GM12878 (cell line): Measurements from ENCODE around the gene PPIF. TPM values are rescaled to one million over a fixed set of nuclear protein-coding genes. Genes with fewer than 3 reads are reported as not detected.

Source experiments
- ATAC-seq: fragments of 200-7000 bp; cut with Tn5 transposase; 3 replicates; pipeline ENCODE4 v1.9.1; 2020; ENCODE audit warnings: mild to moderate bottlenecking, moderate library complexity
- BruUV-seq: library from RNA; stranded (reverse); fragments of 400-500 nt; replicated peaks from 2 replicates; lab custom pipeline; 2021; lab: Mats Ljungman, UMichigan
- CTCF ChIA-PET: fragments of 300-600 bp; sonication (Branson Sonifier 250); formaldehyde crosslinking; extraction: SDS; loops from one replicate; lab custom pipeline; 2021; ENCODE audit warnings: inconsistent platforms; lab: Yijun Ruan, JAX
- POLR2A ChIA-PET: fragments of 350-600 bp; formaldehyde crosslinking; extraction: SDS; loops from one replicate; lab custom pipeline; 2021; ENCODE audit warnings: inconsistent platforms; lab: Charles Lee
- RAD21 ChIA-PET: fragments of 300-600 bp; sonication (Branson Sonifier 250); formaldehyde crosslinking; loops from one replicate; lab custom pipeline; 2023; ENCODE audit warnings: antibody characterized with exemption; ENCODE audit not compliant: unreplicated experiment; lab: Charles Lee
- SMC1A ChIA-PET: fragments of 300-600 bp; sonication (Branson Sonifier 250); formaldehyde crosslinking; loops from one replicate; lab custom pipeline; 2023; ENCODE audit not compliant: unreplicated experiment, uncharacterized antibody; lab: Charles Lee
- DNase-seq: peaks from one replicate; pipeline ENCODE4 v3.0.0-alpha.2; 2011; ENCODE audit warnings: low read depth, low spot score
- FAIRE-seq: peaks from 3 replicates; lab custom pipeline; 2011; peaks lifted over from hg19 to GRCh38; lab: Jason Lieb, UNC
- H2AFZ ChIP-seq: 2 replicates; pipeline ENCODE4 v1.6.0; 2011; ENCODE audit warnings: low read depth, low read length, control low read depth; ENCODE audit not compliant: control insufficient read depth
- H3K27ac ChIP-seq: 2 replicates; pipeline ENCODE4 v1.5.1; 2011; ENCODE audit warnings: control low read depth; ENCODE audit not compliant: control insufficient read depth, insufficient read depth
- H3K27me3 ChIP-seq, 2 experiments: replicated peaks in 1 of 2; 2 replicates each; pipeline versions ENCODE4 v1.6.0 to v1.6.1; 2011; ENCODE audit warnings: low read length in 1 of 2; ENCODE audit not compliant: control insufficient read depth in 2 of 2, insufficient read depth in 2 of 2
- H3K36me3 ChIP-seq, 2 experiments: 2 replicates each; pipeline ENCODE4 v1.5.1; 2011; ENCODE audit warnings: low read length in 1 of 2; ENCODE audit not compliant: control insufficient read depth in 2 of 2, insufficient read depth in 2 of 2
- H3K4me1 ChIP-seq: 2 replicates; pipeline ENCODE4 v1.6.1; 2011; ENCODE audit warnings: mild to moderate bottlenecking, low read length, moderate library complexity, mixed read lengths; ENCODE audit not compliant: control insufficient read depth, insufficient read depth
- H3K4me2 ChIP-seq: 2 replicates; pipeline ENCODE4 v1.6.0; 2011; ENCODE audit warnings: control low read depth; ENCODE audit not compliant: control insufficient read depth, insufficient read depth
- H3K4me3 ChIP-seq: fragments of 200-600 bp; sonication (generic); 2 replicates; pipeline ENCODE4 v1.5.1; 2016
- H3K79me2 ChIP-seq: 2 replicates; pipeline ENCODE4 v1.6.0; 2011; ENCODE audit warnings: low read length; ENCODE audit not compliant: control insufficient read depth, insufficient read depth
- H3K9ac ChIP-seq: 2 replicates; pipeline ENCODE4 v1.8.0; 2011; ENCODE audit warnings: low read length, control low read depth, mixed read lengths; ENCODE audit not compliant: control insufficient read depth, insufficient read depth
- H3K9me3 ChIP-seq: replicated peaks from 3 replicates; pipeline ENCODE4 v1.5.1; 2011; ENCODE audit warnings: mild to moderate bottlenecking, low read length; ENCODE audit not compliant: control insufficient read depth, insufficient read depth
- H4K20me1 ChIP-seq: 2 replicates; pipeline ENCODE4 v1.6.0; 2011; ENCODE audit not compliant: control insufficient read depth, insufficient read depth
- CBFB ChIP-seq: IDR thresholded peaks from 2 replicates; pipeline ENCODE4 v1.6.1; 2016; ENCODE audit warnings: antibody characterized with exemption, low read depth
- MYB ChIP-seq: fragments of 150-350 bp; IDR thresholded peaks from 2 replicates; pipeline ENCODE4 v1.6.1; 2014; ENCODE audit warnings: mild to moderate bottlenecking, low read depth, low read length, borderline replicate concordance
- PAX5 ChIP-seq: IDR thresholded peaks from 2 replicates; pipeline ENCODE4 v1.6.1; 2011; ENCODE audit warnings: low read depth, low read length, borderline replicate concordance
- WGBS: methylation state at CpG from one replicate; pipeline ENCODE4 v1.1.6; 2016; ENCODE audit warnings: low lambda C conversion rate; ENCODE audit not compliant: insufficient replicate concordance, insufficient coverage; ENCODE audit errors: missing lambda C conversion rate; 5-methylcytosine and 5-hydroxymethylcytosine counted together
- in situ Hi-C: fragments of 300-500 bp; cut with MboI; formaldehyde crosslinking; loops from 9 replicates; pipeline ENCODE4 v1.14.3; 2018; ENCODE audit warnings: mixed read lengths
- intact Hi-C: fragments of 100-400 bp; cut with micrococcal nuclease; formaldehyde crosslinking; loops from one replicate; pipeline ENCODE4 v1.14.2; 2022; ENCODE audit not compliant: unreplicated experiment
- polyA plus RNA-seq, 11 experiments: library from polyadenylated mRNA; depleted of rRNA in 4 of 11; unstranded in 6 of 11; stranded (reverse) in 5 of 11; fragments of >200 nt; fragmentation: Nextera tagmentation in 4 of 11; fragmentation: Illumina TruSeq in 1 of 11; extraction: Ambion mirVana in 4 of 11; extraction: Trizol in 1 of 11; gene quantifications; 1 replicate in 1 of 11; 2 replicates in 10 of 11; pipeline versions ENCODE4 v1.2.1 to v1.2.3, GENCODE V29; 2011 to 2016; ENCODE audit warnings: inconsistent platforms in 2 of 11, missing spikeins in 2 of 11, low read depth in 1 of 11
- total RNA-seq, 4 experiments: library from RNA; depleted of rRNA in 3 of 4; stranded (reverse); fragments of >200 nt in 3 of 4; fragmentation: Illumina TruSeq in 1 of 4; extraction: Trizol in 1 of 4; gene quantifications; 2 replicates each; pipeline versions ENCODE4 v1.2.1 to v1.2.3, GENCODE V29; 2013 to 2021

The PPIF gene
- total and polyA plus RNA-seq, 10 of the 15 experiments (the other 5 are each of a cell fraction or from before 2014, with no cell fraction given), result 28.8 to 180 (median 128) TPM

- Histone ChIP-seq H2AFZ (no peak overlapping the region), H3K27me3 (no peaks in the 10 kb centered on the region; a peak in 1 of 4 replicates), H4K20me1 (no peaks in the 10 kb centered on the region), H3K9me3 (no peaks in the 10 kb centered on the region), H3K79me2 (no peaks in the 10 kb centered on the region), H3K4me2 (no peak overlapping the region), H3K36me3 (no peaks in the 10 kb centered on the region), H3K9ac (no peak overlapping the region), H3K4me3 (no peak overlapping the region), H3K27ac (no peak overlapping the region), H3K4me1 (peaks cover 6% of the 10 kb centered on the region; the same call in 1 of the 2 replicates)
- intact Hi-C loops (no loop called here), in situ Hi-C loops (no loop called here)
- BruUV-seq, result no TSS peak
- ChIA-PET SMC1A (interaction anchor here (1.4 to 1.5 kb wide), 2 partner anchors 10 to 14 kb away, joined by 3 to 6 read pairs; no protein-coding TSS in a partner anchor), RAD21 (interaction anchor here (0.6 to 1.8 kb wide), 4 partner anchors 14 to 102 kb away, joined by 3 to 6 read pairs (median 3); no protein-coding TSS in a partner anchor), CTCF (interaction anchor here (0.7 to 4.1 kb wide), 6 partner anchors 8 to 99 kb away, joined by 3 to 25 read pairs (median 4); no protein-coding TSS in a partner anchor), POLR2A (no interaction called here)
- ATAC-seq, result no peak
- no peak for TF ChIP-seq MYB
- no peak for FAIRE-seq
- WGBS, result 31% methylated on average over 11 of the region's 11 CpGs
- DNase-seq, result no peak
Observed at GRCh38 chr10:79387974-79388850, 40.9 kb downstream of the PPIF start.

- H3K9me3 ChIP-seq, result no peaks in the 10 kb centered on the region
- intact Hi-C loops, result no loop called here
- no TSS peak for BruUV-seq
- no peaks in the 10 kb centered on the region for H3K79me2 ChIP-seq
- in situ Hi-C loops, result no loop called here
- ChIA-PET SMC1A (interaction anchor here (0.8 to 1.4 kb wide), 3 partner anchors 9 to 98 kb away, joined by 3 read pairs; no protein-coding TSS in a partner anchor), POLR2A (interaction anchor here (1.2 kb wide), 1 partner anchor 15 kb away, joined by 5 read pairs; no protein-coding TSS in a partner anchor), CTCF (interaction anchor here (1.1 to 4.1 kb wide), 3 partner anchors 16 to 98 kb away, joined by 3 to 25 read pairs (median 3); no protein-coding TSS in a partner anchor), RAD21 (interaction anchor here (1.4 to 1.5 kb wide), 2 partner anchors 16 to 56 kb away, joined by 3 to 4 read pairs; no protein-coding TSS in a partner anchor)
- no peak overlapping the region for H3K27ac ChIP-seq
- FAIRE-seq (no peak), ATAC-seq (no peak), DNase-seq (no peak)
- H3K9ac ChIP-seq, result no peak overlapping the region
- no peaks in the 10 kb centered on the region for H3K36me3 ChIP-seq
- H3K4me1 ChIP-seq, result peaks cover 6% of the 10 kb centered on the region; the same call in 1 of the 2 replicates
- WGBS, result 58% methylated on average over 2 of the region's 2 CpGs
- TF ChIP-seq CBFB (no peak), PAX5 (no peak)
- H3K27me3 ChIP-seq, result no peaks in the 10 kb centered on the region; a peak in 1 of 4 replicates
- no peaks in the 10 kb centered on the region for H4K20me1 ChIP-seq
- H3K4me3 ChIP-seq, result no peak overlapping the region
- no peak overlapping the region for H3K4me2 ChIP-seq
- no peak overlapping the region for H2AFZ ChIP-seq
Observed at GRCh38 chr10:79390057-79390456, 42.8 kb downstream of the PPIF start.
